GM12865 (cell line): Measurements from ENCODE around the gene ATG2B.

Source experiments
- DNase-seq: peaks from one replicate; pipeline ENCODE4 v3.0.0; 2010; ENCODE audit warnings: low read depth
- H3K4me3 ChIP-seq: 2 replicates; pipeline ENCODE4 v1.5.1; 2011; ENCODE audit warnings: mild to moderate bottlenecking, low read depth, low read length, control low read depth
- CTCF ChIP-seq: IDR thresholded peaks from 2 replicates; pipeline ENCODE4 v1.5.1; 2011; ENCODE audit warnings: low read length, control low read depth, low read depth, inconsistent platforms; ENCODE audit not compliant: insufficient read depth; ENCODE audit errors: missing control alignments

The ATG2B gene

GRCh38 chr14:96362965-96363750, at the start of gene ATG2B, which contains the start of gene GSKIP:
Gene ATG2B, minus strand, starts transcription at chr14:96363341. Its CDS starts 365 bp downstream, at chr14:96362976.
Gene GSKIP, plus strand, starts transcription at chr14:96363526. Its CDS starts 18,722 bp downstream, at chr14:96382248.
- no peak for TF ChIP-seq CTCF
- peak within 1 kb of the TSS; percentile 89 for H3K4me3 ChIP-seq
- peak; percentile 97 for DNase-seq

- H3K4me3 ChIP-seq, result no peak overlapping the region
- no peak for TF ChIP-seq CTCF
- DNase-seq, result no peak
These were observed 47.0 kb upstream of the ATG2B start for GRCh38 chr14:96410119-96410518.

- no peak for TF ChIP-seq CTCF
- H3K4me3 ChIP-seq, result no peak overlapping the region
- DNase-seq, result no peak
These were observed 46.6 kb upstream of the ATG2B start for GRCh38 chr14:96409701-96410100.

- no peak for TF ChIP-seq CTCF
- no peak for DNase-seq
- no peak overlapping the region for H3K4me3 ChIP-seq
These were observed 45.5 kb upstream of the ATG2B start for GRCh38 chr14:96408608-96409007.

GRCh38 chr14:96407935-96408570, 44.9 kb upstream of the ATG2B start:
- H3K4me3 ChIP-seq, result no peak overlapping the region
- no peak for TF ChIP-seq CTCF
- DNase-seq, result no peak

- H3K4me3 ChIP-seq, result no peak overlapping the region
- no peak for DNase-seq
- TF ChIP-seq CTCF, result no peak
These were observed 42.5 kb upstream of the ATG2B start for GRCh38 chr14:96405677-96406076.
